ENCODE results near the gene TMEM11. TPM values are rescaled to one million over a fixed set of nuclear protein-coding genes. Genes with fewer than 3 reads are reported as not detected.

The TMEM11 gene
- total RNA-seq, 1 donor from 2014 or later = 34.9 TPM

GRCh38 chr17:21252289-21252795 is 38.4 kb upstream of the TMEM11 start:
- peak overlapping the region; percentile 72 for H3K4me3 ChIP-seq (ENCODE audit: low read depth, low read length)
- DNase-seq (ENCODE audit: low read depth) = no peak
- TF ChIP-seq CTCF (conservative IDR thresholded peaks at IDR 0.05; ENCODE audit: low read depth, low read length) = no peak

- DNase-seq (ENCODE audit: low read depth) = no peak
- TF ChIP-seq CTCF (conservative IDR thresholded peaks at IDR 0.05; ENCODE audit: low read depth, low read length) = no peak
- H3K4me3 ChIP-seq (ENCODE audit: low read depth, low read length) = no peak overlapping the region
Observed at GRCh38 chr17:21251337-21252010, 37.5 kb upstream of the TMEM11 start.

- no peak for DNase-seq (ENCODE audit: low read depth)
- no peak overlapping the region for H3K4me3 ChIP-seq (ENCODE audit: low read depth, low read length)
- TF ChIP-seq CTCF (conservative IDR thresholded peaks at IDR 0.05; ENCODE audit: low read depth, low read length) = no peak
Observed at GRCh38 chr17:21250854-21251253, 36.9 kb upstream of the TMEM11 start.

DNA sequence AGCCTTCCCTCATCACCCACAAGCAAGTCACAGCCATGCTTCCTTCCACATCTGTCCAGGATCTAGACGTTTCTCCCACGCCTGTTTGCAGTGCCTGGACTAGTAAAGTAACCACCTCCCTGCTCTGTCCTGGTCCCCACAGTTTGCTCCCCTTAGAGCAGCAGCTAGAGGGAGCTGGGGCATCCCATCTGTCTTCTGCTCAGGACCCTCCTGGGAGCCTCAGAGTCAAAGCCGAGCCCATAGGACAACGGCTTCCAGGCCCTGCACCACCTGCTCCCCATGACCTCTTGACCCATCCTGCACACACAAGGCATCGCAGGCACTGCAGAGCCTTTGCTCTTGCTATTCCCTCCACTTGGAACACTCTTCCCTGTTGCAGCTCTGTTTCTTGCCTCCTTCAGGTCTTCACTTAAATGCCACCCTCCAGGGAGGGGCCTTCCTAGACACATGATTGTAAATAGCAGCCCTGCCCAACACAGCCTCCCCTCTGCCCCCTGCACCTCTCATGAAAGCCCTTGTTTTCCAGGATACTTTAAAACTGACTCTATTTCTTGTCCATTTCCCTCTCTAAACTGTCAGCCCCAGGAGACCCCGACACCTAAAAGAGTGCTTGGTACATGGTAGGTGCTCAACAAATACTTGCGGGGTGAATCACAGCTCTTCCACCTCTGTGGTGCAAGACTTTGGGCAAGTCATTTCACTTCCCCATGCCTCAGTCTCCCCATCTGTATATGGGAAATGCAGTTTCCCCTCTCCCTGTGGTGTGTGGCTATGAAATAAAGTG is 36.2 kb upstream of the TMEM11 start:
- H3K4me3 ChIP-seq (ENCODE audit: low read depth, low read length) = no peak overlapping the region
- no peak for TF ChIP-seq CTCF (conservative IDR thresholded peaks at IDR 0.05; ENCODE audit: low read depth, low read length)
- no peak for DNase-seq (ENCODE audit: low read depth)

DNA sequence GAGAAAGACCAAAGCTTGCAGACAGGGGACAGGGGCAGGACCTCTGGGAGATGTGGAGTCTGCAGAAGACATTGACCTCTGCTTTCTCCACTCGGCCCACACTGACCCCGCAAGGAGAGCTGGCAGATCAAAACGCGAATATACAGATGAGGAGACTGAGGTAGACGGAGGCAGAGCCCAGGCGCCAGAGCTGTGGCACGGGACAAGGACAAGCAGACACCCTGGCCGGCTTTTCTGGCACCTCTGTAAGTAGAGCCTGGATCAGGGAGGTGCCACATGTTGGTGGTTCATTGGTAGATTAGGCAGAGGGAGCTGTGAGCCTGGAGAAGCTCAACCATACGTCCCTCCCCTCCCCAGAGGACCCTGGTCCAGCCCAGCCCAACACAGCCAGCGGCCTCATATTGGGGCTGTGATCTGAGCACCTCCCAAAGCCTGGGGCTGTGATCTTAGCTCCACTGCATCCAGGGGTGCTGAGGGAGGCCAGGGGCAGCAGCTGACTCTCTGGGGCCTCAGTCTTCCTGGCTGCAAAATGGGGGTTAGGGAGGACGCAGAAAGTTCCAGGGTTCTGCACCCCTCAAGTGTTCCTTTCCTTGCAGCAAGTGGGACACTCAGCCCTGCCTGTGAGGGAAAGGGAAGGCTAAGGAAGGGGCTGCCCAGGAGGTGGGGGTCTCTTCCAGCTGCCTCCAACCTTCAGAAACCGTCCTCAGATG is 35.3 kb upstream of the TMEM11 start:
- H3K4me3 ChIP-seq (ENCODE audit: low read depth, low read length) = no peak overlapping the region
- no peak for TF ChIP-seq CTCF (conservative IDR thresholded peaks at IDR 0.05; ENCODE audit: low read depth, low read length)
- DNase-seq (ENCODE audit: low read depth) = no peak

- no peak for TF ChIP-seq CTCF (conservative IDR thresholded peaks at IDR 0.05; ENCODE audit: low read depth, low read length)
- no peak for DNase-seq (ENCODE audit: low read depth)
Observed at GRCh38 chr17:21248500-21248899, 34.5 kb upstream of the TMEM11 start.

More at GRCh38 chr17:21248500-21248899, 34.5 kb upstream of the TMEM11 start:
- no peak overlapping the region for H3K4me3 ChIP-seq (ENCODE audit: low read depth, low read length)

Data from epithelial cell of proximal tubule (primary cell).